ENCODE results near the gene DUS1L. TPM values are rescaled to one million over a fixed set of nuclear protein-coding genes. Genes with fewer than 3 reads are reported as not detected.

The DUS1L gene
- total and polyA plus RNA-seq, 2 donors (not counting 1 experiment from before 2014, with no cell fraction given), result 109 to 241 TPM

DNA sequence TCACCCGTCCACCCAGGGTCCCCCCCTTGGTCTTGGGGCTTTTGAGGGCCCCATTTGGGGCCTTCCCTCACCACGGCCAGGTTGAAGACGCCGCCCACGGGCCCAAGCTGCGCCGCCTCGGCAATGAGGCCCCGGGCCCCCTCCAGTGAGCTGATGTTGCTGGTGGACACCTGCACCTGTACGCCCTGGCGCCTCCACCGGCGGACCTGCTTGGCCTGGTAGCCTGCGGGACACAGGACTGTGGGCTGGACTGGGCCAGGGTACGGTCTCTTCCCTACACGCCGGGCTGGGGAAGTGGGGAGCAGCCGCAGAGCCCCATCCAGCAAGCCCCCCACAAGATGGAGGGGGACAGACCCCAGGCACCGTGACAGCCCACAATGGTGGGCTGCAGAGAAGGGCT lies 16.9 kb upstream of the DUS1L start:
- no peaks in the 10 kb centered on the region for H3K9me3 ChIP-seq (ENCODE audit: control extremely low read depth in 1 of 3, control insufficient read depth in 2 of 3, insufficient read depth in 1 of 3, low read length in 2 of 3)
- no peak overlapping the region for H3K4me3 ChIP-seq (ENCODE audit: control extremely low read depth in 1 of 5, extremely low read depth in 1 of 5, insufficient read depth in 1 of 5, low read depth in 2 of 5, low read length in 4 of 5)
- no peaks in the 10 kb centered on the region for H4K20me1 ChIP-seq (ENCODE audit: control insufficient read depth, insufficient read depth, low read length, poor library complexity, severe bottlenecking)
- no peak overlapping the region for H3K4me3 Mint-ChIP-seq
- H3K79me2 ChIP-seq (ENCODE audit: control insufficient read depth, insufficient read depth, low read length), result no peaks in the 10 kb centered on the region
- POLR2A ChIA-PET, result no interaction called here
- no peaks in the 10 kb centered on the region for H3K4me1 Mint-ChIP-seq
- no peaks in the 10 kb centered on the region for H3K27me3 Mint-ChIP-seq
- CTCF ChIA-PET, result no interaction called here
- H3K9me3 Mint-ChIP-seq (ENCODE audit: insufficient read depth), result no peaks in the 10 kb centered on the region
- H3K36me3 ChIP-seq (replicated peaks in 1 of 2; ENCODE audit: control extremely low read depth in 1 of 2, control insufficient read depth in 1 of 2, extremely low read depth in 1 of 2, insufficient read depth in 2 of 2, low read length in 1 of 2), result peaks cover 0 to 53% of the 10 kb centered on the region in 2 experiments
- no peak for ATAC-seq (ENCODE audit: low read depth)
- intact Hi-C loops (cut with micrococcal nuclease), result no loop called here
- WGBS (ENCODE audit: insufficient coverage), result 93% methylated on average over 19 of the region's 19 CpGs
- no peaks in the 10 kb centered on the region for H3K27me3 ChIP-seq (replicated peaks in 1 of 4; ENCODE audit: control extremely low read depth in 1 of 4, control insufficient read depth in 3 of 4, insufficient read depth in 4 of 4, low read length in 3 of 4)
- TF ChIP-seq EZH2 (IDR thresholded peaks at IDR 0.05; ENCODE audit: borderline replicate concordance, insufficient read depth, low read depth, low read length, poor library complexity, severe bottlenecking), result no peak
- TF ChIP-seq, protein P1, sequence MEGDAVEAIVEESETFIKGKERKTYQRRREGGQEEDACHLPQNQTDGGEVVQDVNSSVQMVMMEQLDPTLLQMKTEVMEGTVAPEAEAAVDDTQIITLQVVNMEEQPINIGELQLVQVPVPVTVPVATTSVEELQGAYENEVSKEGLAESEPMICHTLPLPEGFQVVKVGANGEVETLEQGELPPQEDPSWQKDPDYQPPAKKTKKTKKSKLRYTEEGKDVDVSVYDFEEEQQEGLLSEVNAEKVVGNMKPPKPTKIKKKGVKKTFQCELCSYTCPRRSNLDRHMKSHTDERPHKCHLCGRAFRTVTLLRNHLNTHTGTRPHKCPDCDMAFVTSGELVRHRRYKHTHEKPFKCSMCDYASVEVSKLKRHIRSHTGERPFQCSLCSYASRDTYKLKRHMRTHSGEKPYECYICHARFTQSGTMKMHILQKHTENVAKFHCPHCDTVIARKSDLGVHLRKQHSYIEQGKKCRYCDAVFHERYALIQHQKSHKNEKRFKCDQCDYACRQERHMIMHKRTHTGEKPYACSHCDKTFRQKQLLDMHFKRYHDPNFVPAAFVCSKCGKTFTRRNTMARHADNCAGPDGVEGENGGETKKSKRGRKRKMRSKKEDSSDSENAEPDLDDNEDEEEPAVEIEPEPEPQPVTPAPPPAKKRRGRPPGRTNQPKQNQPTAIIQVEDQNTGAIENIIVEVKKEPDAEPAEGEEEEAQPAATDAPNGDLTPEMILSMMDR (IDR thresholded peaks at IDR 0.05), result no peak
- DNase-seq, result no peak
- H2AFZ ChIP-seq (ENCODE audit: insufficient read depth, low read depth, low read length, poor library complexity, severe bottlenecking), result no peak overlapping the region
- H3K27ac ChIP-seq (ENCODE audit: low read length in 2 of 2), result no peak overlapping the region
- H3K27ac Mint-ChIP-seq, result no peak overlapping the region
- no peak overlapping the region for H3K9ac ChIP-seq (ENCODE audit: low read length)
- H3K4me1 ChIP-seq (ENCODE audit: control insufficient read depth in 2 of 2, insufficient read depth in 2 of 2, low read length in 2 of 2), result no peaks in the 10 kb centered on the region
- H3K4me2 ChIP-seq (replicated peaks; ENCODE audit: low read depth, low read length, poor library complexity, severe bottlenecking), result no peak overlapping the region

DNA sequence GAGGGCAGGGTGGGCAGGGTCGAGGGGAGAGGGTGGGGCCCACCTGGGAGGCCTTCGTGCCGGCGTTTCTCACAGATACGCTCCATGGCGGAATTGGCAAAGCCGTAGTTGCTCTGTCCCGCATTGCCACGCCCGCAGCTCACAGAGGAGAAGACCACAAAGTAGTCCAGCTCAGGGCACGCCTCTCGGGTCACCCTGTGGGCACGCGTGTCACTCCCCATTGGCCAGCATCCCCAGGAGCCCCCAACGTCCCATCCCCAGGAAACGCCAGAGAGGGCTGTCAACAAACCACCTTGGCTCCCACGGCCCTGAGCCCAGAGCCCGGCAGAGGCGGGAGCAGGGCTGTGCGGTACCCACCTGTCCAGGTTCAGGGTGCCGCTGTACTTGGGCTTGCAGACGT lies 16.4 kb upstream of the DUS1L start:
- H2AFZ ChIP-seq (ENCODE audit: insufficient read depth, low read depth, low read length, poor library complexity, severe bottlenecking), result no peak overlapping the region
- no peak overlapping the region for H3K9ac ChIP-seq (ENCODE audit: low read length)
- TF ChIP-seq EZH2 (IDR thresholded peaks at IDR 0.05; ENCODE audit: borderline replicate concordance, insufficient read depth, low read depth, low read length, poor library complexity, severe bottlenecking), result no peak
- Mint-ChIP-seq H3K27me3 (no peaks in the 10 kb centered on the region), H3K27ac (no peak overlapping the region), H3K4me3 (no peak overlapping the region), H3K4me1 (no peaks in the 10 kb centered on the region), H3K9me3 (ENCODE audit: insufficient read depth) (no peaks in the 10 kb centered on the region)
- intact Hi-C loops (cut with micrococcal nuclease), result no loop called here
- no peaks in the 10 kb centered on the region for H3K4me1 ChIP-seq (ENCODE audit: control insufficient read depth in 2 of 2, insufficient read depth in 2 of 2, low read length in 2 of 2)
- no peaks in the 10 kb centered on the region for H3K9me3 ChIP-seq (ENCODE audit: control extremely low read depth in 1 of 3, control insufficient read depth in 2 of 3, insufficient read depth in 1 of 3, low read length in 2 of 3)
- WGBS (ENCODE audit: insufficient coverage), result 98% methylated on average over 21 of the region's 22 CpGs
- H3K36me3 ChIP-seq (replicated peaks in 1 of 2; ENCODE audit: control extremely low read depth in 1 of 2, control insufficient read depth in 1 of 2, extremely low read depth in 1 of 2, insufficient read depth in 2 of 2, low read length in 1 of 2), result peaks cover 0 to 48% of the 10 kb centered on the region in 2 experiments
- H3K27ac ChIP-seq (ENCODE audit: low read length in 2 of 2), result no peak overlapping the region
- no peaks in the 10 kb centered on the region for H3K27me3 ChIP-seq (replicated peaks in 1 of 4; ENCODE audit: control extremely low read depth in 1 of 4, control insufficient read depth in 3 of 4, insufficient read depth in 4 of 4, low read length in 3 of 4)
- POLR2A ChIA-PET, result no interaction called here
- H3K79me2 ChIP-seq (ENCODE audit: control insufficient read depth, insufficient read depth, low read length), result no peaks in the 10 kb centered on the region
- no peaks in the 10 kb centered on the region for H4K20me1 ChIP-seq (ENCODE audit: control insufficient read depth, insufficient read depth, low read length, poor library complexity, severe bottlenecking)
- ATAC-seq (ENCODE audit: low read depth), result no peak
- DNase-seq, result no peak
- H3K4me2 ChIP-seq (replicated peaks; ENCODE audit: low read depth, low read length, poor library complexity, severe bottlenecking), result no peak overlapping the region
- H3K4me3 ChIP-seq (ENCODE audit: control extremely low read depth in 1 of 5, extremely low read depth in 1 of 5, insufficient read depth in 1 of 5, low read depth in 2 of 5, low read length in 4 of 5), result no peak overlapping the region
- CTCF ChIA-PET, result no interaction called here
